ENCODE measurements around the gene LRWD1.

GRCh38 chr7:102431617-102432298, 33.0 kb upstream of the LRWD1 start:
- TF ChIP-seq EZH2 (IDR thresholded peaks at IDR 0.05; ENCODE audit: borderline replicate concordance, low read length) (no peak), CTCF (IDR thresholded peaks at IDR 0.05; ENCODE audit: low read length) (no peak)
